Stimulated activated CD8-positive, alpha-beta memory T cell treated with anti-CD3 and anti-CD28 coated beads, Interleukin-7, amount 100 ng/mL, for 48 hours (primary cell): ENCODE measurements around the gene C5orf52.
"Not testable (repeated sequence)": the region's sequence is repeated elsewhere in the genome, so short reads cannot be mapped to it uniquely, and the experiment has no call there.

Experiments used
- DNase-seq, 2 donors: peaks; one replicate each; pipeline ENCODE4 v3.0.0-alpha.2; 2020; ENCODE audit warnings: low read depth in 1 of 2; ENCODE audit errors: extremely low read depth in 1 of 2

The C5orf52 gene

GRCh38 chr5:157677931-157678330, 6.6 kb downstream of the C5orf52 start:
- no peak for DNase-seq

DNA sequence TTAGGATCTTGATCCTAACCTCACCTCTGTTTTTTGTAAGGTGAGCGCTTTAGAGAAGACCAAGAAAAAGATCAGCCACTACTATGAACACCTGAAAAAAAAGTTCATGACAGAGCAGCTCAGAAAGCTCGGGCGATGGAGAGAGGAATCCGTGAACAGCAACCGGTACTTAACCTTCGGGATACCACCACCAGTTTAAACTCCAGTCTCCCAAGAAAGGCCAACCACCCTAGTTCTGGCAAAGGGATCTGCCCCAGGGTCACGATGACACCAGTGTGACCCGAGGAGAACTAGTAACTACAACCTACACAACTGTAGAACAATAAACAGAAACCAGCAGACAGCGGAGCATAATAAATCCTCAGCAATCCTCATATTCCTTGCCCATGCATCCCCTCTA, 8.5 kb downstream of the C5orf52 start:
- DNase-seq: no peak

DNA sequence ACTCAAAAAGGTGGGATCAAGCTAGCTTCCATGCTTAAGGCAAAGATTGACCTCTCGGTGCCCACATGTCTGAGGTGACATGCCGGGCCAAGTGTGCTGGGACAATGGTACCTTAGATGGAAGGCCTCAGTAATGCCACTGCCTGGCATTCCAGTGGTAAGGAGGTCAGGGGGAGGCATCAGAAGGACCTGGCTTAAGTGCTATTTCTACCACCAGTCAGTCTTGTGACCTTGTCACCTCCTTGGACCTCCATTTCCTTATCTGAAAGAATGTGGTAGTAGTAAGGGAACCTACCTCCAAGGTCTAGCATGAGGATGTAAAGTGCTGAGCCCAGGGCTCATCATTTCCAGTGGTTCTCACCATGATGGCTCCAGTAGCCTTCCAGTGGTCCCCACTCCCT, 8.9 kb downstream of the C5orf52 start:
- no peak for DNase-seq

DNA sequence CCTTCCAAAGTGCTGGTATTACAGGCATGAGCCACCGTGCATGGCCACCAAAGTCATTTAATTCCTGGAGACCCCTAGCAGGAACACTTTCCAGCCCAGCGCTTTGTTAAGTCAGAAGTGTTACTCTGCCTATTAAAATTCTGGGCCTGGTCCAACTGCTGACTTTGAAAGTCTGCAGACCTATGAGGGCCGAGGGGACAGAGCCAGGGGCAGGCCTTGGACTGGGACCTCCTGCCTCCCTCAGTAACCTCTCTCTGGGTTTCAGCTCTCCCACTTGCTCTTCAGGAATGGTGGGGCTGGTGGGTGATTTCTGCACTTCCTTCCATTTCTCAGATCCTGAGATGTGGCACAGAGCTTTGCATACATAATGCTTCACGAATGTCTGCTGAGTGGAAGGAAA, 9.7 kb downstream of the C5orf52 start:
- DNase-seq: no peak

DNA sequence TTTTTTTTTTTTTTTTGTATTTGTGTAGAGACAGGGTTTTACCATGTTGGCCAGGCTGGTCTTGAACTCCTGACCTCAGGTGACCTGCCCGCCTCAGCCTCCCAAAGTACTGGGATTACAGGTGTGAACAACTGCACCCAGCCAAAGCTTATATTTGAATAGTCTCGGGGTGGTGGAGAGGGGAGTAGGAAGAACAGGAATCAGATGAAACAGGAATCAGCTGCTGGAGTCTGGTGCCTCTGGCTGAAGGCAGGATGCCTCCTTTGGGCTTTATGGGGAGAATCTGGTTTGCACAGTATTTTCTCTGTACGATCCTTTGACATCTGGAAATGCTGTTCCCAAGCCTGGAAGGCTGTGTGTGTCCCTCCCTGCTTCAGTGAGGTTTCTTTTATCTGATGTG, 10.9 kb downstream of the C5orf52 start:
- no peak for DNase-seq

DNA sequence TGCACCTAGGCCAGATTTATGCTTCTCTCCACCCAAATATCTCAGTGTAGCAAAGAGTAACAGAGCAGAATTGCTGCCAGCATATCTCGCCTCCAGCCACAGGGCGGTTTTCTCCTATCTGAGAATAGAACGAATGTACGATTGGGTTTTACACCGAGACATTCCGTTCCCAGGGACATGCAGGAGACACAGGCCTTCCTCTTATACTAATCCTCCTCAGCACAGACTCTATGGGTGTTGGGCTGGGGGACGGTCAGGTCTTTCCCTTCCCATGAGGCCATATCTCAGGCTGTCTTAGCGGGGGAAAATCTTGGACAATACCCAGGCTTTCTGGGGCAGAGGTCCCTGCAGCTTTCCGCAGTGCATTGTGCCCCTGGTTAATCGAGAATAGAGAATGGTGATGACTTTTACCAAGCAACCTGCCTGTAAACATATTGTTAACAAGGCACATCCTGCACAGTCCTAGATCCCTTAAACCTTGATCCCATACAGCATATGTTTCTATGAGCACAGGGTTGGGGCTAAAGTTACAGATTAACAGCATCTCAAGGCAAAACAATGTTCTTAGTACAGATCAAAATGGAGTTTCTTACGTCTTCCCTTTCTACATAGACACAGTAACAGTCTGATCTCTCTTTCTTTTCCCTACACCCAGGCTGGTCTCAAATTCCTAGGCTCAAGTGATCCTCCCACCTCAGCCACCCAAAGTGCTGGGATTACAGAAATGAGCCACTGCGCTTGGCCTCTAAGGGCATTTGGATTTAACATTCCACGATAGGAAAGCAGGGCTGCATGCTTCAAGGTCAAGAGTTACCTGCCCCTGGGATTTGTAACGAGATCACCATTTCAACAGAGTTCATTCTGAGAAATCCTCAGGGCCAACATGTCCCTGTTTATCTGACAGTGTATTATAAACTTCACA, 15.2 kb downstream of the C5orf52 start:
- not testable (repeated sequence) for DNase-seq

- DNase-seq: no peak
These were observed 15.8 kb downstream of the C5orf52 start for GRCh38 chr5:157687198-157687554.

DNA sequence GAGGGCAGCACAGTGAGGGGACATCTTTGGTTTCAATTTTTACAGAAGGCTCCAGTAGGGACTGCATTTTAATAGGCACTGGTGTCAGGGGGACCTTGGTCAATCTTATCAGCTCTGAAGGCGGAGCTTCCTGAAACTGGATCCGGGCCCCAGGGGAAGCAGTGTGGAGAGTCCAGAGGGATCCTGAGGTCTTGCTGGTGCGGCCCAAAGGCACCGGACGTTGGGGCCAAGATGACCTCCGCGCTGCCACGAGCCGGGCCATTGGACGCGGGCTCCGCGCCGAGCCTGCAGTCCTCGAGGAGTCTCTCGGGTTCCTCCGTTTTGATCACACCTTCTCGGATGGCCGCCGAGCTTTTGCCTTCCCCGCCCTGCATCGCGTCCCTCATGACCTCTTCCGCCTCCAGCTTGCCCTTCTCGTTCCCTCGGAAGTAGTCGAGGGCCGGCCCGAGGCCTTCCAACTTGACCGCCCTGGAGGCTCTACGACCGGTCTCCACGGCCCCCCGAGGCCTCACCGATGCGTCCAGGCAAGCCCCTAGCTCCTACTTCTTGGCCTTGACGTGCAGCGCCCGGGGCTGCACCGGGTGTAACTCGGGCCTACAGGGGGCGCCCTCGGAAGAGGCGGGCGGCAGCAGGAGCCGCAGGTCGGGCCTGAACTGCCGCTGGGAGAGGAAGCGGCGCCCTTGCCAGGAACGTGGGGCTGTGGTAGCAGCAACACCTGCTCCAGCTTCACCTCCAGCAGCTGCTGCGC, 18.8 kb downstream of the C5orf52 start:
- no peak for DNase-seq

DNA sequence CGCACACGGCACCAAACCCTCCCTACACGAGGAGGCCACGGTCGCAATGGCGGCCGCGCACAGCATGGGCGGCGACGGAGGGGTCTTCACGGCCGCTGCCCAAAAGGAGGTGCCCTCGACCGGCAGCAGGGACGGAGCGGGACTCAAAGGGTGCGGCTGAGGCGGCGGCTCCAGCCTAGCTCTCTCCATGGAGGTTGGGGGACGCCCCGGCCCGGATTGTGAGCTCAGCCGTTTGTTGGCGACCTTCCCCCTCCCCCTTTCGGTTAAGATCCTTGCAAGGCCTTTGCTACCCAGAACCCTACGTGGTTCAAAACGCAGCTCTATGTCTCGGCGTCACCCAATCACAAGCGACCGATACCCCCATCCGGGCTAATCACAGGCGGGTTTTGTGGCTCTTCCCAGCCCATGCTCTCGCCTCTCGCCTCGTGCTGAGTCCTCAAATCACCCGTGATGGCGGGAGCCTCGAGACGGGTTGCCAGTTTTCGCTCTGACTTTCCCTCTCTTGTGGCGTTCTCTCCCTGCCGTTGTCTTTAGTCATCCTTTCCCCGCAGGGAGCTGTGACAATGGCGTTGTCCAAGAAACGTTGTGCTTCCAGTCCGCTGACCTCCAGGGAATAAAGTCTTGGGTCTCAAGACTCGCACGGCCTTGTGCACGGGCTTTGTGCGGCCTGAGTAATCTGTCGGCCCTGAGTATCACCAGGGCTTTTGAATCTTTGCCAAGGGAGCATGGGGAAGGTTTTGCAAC, 19.5 kb downstream of the C5orf52 start:
- DNase-seq: no peak

DNA sequence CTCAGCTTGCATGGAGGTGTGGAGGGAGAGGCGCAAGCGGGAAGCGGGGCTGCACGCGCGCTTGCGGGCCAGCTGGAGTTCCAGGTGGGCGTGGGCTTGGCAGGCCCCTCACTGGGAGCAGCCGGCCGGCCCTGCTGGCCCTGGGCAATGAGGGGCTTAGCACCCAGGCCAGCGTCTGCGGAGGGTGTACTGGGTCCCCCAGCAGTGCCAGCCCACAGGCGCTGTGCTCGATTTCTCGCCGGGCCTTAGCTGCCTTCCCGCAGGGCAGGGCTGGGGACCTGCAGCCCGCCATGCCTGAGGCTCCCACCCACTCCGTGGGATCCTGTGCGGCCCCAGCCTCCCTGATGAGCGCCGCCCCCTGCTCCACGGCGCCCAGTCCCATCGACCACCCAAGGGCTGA, 22.5 kb downstream of the C5orf52 start:
- not testable (repeated sequence) for DNase-seq

- DNase-seq: not testable (repeated sequence)
These were observed 24.8 kb downstream of the C5orf52 start for GRCh38 chr5:157696154-157696553.

DNA sequence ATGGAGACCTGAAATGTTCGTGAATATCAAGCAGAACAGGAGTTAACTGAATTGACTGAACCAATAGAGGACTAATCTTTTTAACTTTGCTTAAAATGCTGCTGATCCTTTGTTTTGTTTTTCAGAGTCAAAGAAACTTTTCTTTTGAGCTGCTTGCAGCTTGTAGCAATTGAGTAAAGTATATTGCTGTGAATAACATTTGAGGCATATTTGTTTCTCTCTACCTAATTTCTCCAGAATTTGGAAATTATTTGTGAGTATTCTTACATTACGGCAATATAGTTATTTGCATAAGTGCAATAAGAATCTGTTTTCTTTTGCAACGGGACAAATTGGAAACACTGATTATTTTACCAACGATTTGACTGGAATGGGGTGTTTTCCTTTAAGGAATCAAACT, 27.3 kb downstream of the C5orf52 start:
- not testable (repeated sequence) for DNase-seq

GRCh38 chr5:157703736-157704135, 32.4 kb downstream of the C5orf52 start:
- DNase-seq: no peak

GRCh38 chr5:157708866-157709265, 37.5 kb downstream of the C5orf52 start:
- DNase-seq: no peak

- no peak for DNase-seq
These were observed 38.0 kb downstream of the C5orf52 start for GRCh38 chr5:157709346-157709745.

DNA sequence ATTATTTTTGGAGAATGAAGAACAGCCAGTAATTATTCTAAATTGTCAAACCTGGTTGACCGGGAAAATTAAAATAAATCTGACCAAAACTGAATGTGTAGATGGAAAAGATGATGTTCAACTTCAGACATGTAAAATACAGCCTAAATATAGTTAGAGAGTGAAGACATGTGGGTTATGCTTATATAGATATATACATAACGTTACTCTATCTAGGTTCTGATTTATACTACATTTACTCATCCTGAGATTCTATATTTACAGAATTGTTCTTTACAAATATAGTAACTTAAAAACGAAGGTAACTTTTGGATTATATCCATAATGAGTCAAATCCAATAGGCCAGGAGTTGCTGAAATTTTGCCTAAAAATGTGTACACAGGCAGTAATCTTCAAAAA, 39.1 kb downstream of the C5orf52 start:
- DNase-seq: no peak

DNA sequence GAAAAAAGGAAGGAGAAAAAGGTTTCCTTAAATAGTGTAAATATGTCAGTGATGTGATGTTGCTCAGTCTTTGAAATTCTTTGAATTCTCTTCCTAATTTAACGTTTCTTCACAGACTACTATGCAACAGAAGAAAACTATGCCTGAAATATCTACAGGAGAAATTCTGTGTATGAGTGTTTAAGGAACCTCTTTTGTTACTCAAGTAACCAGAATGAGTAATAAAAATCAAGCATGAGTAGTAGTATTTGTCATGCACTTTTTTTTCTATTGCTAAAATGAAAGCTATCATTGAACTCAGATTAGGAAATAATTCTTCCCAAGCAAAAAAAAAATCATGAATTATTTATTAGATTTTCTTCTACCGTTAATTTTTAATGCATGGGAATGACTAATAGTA, 39.5 kb downstream of the C5orf52 start:
- DNase-seq: no peak

GRCh38 chr5:157713830-157714595, 42.7 kb downstream of the C5orf52 start:
- no peak for DNase-seq

- no peak for DNase-seq
These were observed 43.2 kb downstream of the C5orf52 start for GRCh38 chr5:157714596-157714864.

- DNase-seq: no peak
These were observed 47.2 kb downstream of the C5orf52 start for GRCh38 chr5:157718519-157718918.

- DNase-seq: no peak
These were observed 47.9 kb downstream of the C5orf52 start for GRCh38 chr5:157719245-157719644.
